HG03064 (cell line): ENCODE measurements around the gene SLC6A1.

ENCODE experiments used
- ATAC-seq: cut with Tn5 transposase; IDR thresholded peaks from one replicate; pipeline ENCODE4 v1.9.1; 2021; ENCODE audit warnings: low read depth; ENCODE audit not compliant: unreplicated experiment

Gene SLC6A1

GRCh38 chr3:10992017-10992942 lies at the start of gene SLC6A1:
Gene SLC6A1 (plus strand): TSS chr3:10992748. CDS start chr3:11017212, 24,464 bp downstream.
- ATAC-seq, result no peak

GRCh38 chr3:10944866-10945265 lies 47.7 kb upstream of the SLC6A1 start:
- no peak for ATAC-seq

- ATAC-seq, result no peak
Measured at GRCh38 chr3:10945683-10946287, 46.8 kb upstream of the SLC6A1 start.

- no peak for ATAC-seq
Measured at GRCh38 chr3:10946526-10946925, 46.0 kb upstream of the SLC6A1 start.

GRCh38 chr3:10948326-10948725 lies 44.2 kb upstream of the SLC6A1 start:
- no peak for ATAC-seq

- no peak for ATAC-seq
Measured at GRCh38 chr3:10949197-10949596, 43.4 kb upstream of the SLC6A1 start.

GRCh38 chr3:10950476-10951294 lies 41.9 kb upstream of the SLC6A1 start:
- no peak for ATAC-seq

- no peak for ATAC-seq
Measured at GRCh38 chr3:10951295-10951926, 41.1 kb upstream of the SLC6A1 start.

GRCh38 chr3:10952525-10952924 lies 40.0 kb upstream of the SLC6A1 start:
- ATAC-seq, result no peak

GRCh38 chr3:10954740-10955139 lies 37.8 kb upstream of the SLC6A1 start:
- no peak for ATAC-seq

- ATAC-seq, result no peak
Measured at GRCh38 chr3:10955711-10956453, 36.7 kb upstream of the SLC6A1 start.

- no peak for ATAC-seq
Measured at GRCh38 chr3:10956531-10956930, 36.0 kb upstream of the SLC6A1 start.

GRCh38 chr3:10956986-10957385 lies 35.6 kb upstream of the SLC6A1 start:
- ATAC-seq, result no peak

GRCh38 chr3:10957976-10958749 lies 34.4 kb upstream of the SLC6A1 start:
- no peak for ATAC-seq

- ATAC-seq, result no peak
Measured at GRCh38 chr3:10960255-10960654, 32.3 kb upstream of the SLC6A1 start.

- ATAC-seq, result no peak
Measured at GRCh38 chr3:10961921-10962320, 30.6 kb upstream of the SLC6A1 start.

GRCh38 chr3:10962481-10963036 lies 30.0 kb upstream of the SLC6A1 start:
- no peak for ATAC-seq

GRCh38 chr3:10964537-10965167 lies 27.9 kb upstream of the SLC6A1 start:
- no peak for ATAC-seq
